ENCODE results near the gene ADISSP.

The ADISSP gene

DNA sequence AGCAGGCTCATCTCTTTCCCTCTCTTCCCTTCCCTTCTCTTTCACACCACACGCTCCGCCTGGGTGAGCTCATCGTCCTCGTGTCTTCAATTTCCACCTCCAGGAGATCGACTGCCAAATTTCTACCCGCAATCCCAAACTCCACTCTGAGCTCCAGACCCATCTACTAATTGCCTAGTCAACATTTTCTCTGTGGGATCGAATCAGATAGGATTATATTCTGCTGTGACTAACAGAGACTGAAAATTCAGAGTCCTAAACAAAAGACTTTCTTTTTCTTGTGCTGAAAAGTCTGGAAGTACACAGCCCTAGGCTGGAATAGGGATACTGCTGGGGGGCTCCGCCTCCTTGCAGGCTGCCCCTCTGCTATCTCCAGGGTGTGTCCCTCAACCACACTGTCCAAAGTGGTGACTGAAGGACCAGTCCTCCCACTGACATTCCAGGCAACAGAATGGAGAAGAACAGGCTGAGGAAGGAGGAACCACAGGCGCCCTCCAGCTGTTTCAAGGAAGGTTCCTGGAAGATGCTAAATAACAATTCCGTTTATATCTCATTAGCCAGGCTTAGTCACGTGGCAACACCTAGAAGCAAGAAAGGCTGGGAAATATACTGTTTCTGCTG lies 40.0 kb downstream of the ADISSP start:
- Histone ChIP-seq H3K79me2 (ENCODE audit: control insufficient read depth, insufficient read depth, low read length, poor library complexity) (no peaks in the 10 kb centered on the region), H3K9ac (ENCODE audit: low read length) (no peak overlapping the region), H3K4me3 (ENCODE audit: low read depth, low read length) (no peak overlapping the region), H3K27me3 (ENCODE audit: insufficient read depth, low read length) (peaks cover under 1% of the 10 kb centered on the region), H2BK5ac (ENCODE audit: low read depth, low read length, poor library complexity) (no peak overlapping the region), H4K12ac (ENCODE audit: low read depth, low read length) (no peak overlapping the region), H3K79me1 (ENCODE audit: low read length) (no peaks in the 10 kb centered on the region), H3K36me3 (ENCODE audit: control insufficient read depth in 1 of 2, insufficient read depth in 2 of 2, low read length in 2 of 2) (no peaks in the 10 kb centered on the region), H3K14ac (ENCODE audit: low read length) (no peak overlapping the region), H2BK120ac (ENCODE audit: insufficient read depth, low read length, poor library complexity) (no peak overlapping the region), H3K4me1 (ENCODE audit: control insufficient read depth in 1 of 2, insufficient read depth in 2 of 2, low read length in 2 of 2) (peaks cover 2 to 3% of the 10 kb centered on the region in 2 experiments), H2AFZ (ENCODE audit: insufficient read depth, low read length, poor library complexity) (no peak overlapping the region), H3K4me2 (ENCODE audit: low read length) (no peak overlapping the region), H2AK5ac (ENCODE audit: low read length) (no peak overlapping the region), H3K18ac (ENCODE audit: low read length) (no peak overlapping the region), H3K9me3 (ENCODE audit: insufficient read depth, low read depth, low read length) (peaks cover 2% of the 10 kb centered on the region), H4K8ac (ENCODE audit: low read depth, low read length) (no peak overlapping the region), H2BK12ac (ENCODE audit: low read length) (no peak overlapping the region), H4K91ac (ENCODE audit: low read depth, low read length) (no peak overlapping the region), H3K27ac (ENCODE audit: low read depth, low read length) (no peak overlapping the region), H3K4ac (ENCODE audit: low read depth, low read length) (no peak overlapping the region), H3K23ac (ENCODE audit: low read length) (no peak overlapping the region)
- whole genome bisulfite sequencing (ENCODE audit: extremely low coverage, insufficient coverage, insufficient read length) = no CpG with 5 or more reads among the region's 11 CpGs
- DNase-seq = peak in 1 of 2 donors; percentile 29

DNA sequence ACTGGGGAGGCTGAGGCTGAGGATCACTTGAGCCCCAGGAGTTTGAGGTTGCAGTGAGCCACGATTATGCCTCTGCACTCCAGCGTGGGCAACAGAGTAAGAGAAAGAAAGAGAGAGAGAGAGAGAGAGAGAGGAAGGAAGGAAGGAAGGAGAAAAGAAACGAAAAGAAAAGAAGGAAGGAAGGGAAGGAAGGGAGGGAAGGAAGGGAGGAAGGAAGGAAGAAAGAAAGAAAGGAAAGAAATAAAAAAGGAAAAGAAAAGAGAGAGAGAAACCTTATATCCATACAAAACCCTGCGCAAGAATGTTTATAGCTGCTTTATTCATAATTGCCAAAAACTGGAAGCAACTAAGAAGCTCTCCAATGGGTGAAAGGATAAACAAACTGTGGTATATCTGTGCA lies 43.2 kb downstream of the ADISSP start:
- Histone ChIP-seq H3K14ac (ENCODE audit: low read length) (no peak overlapping the region), H4K12ac (ENCODE audit: low read depth, low read length) (no peak overlapping the region), H2BK5ac (ENCODE audit: low read depth, low read length, poor library complexity) (no peak overlapping the region), H3K79me2 (ENCODE audit: control insufficient read depth, insufficient read depth, low read length, poor library complexity) (no peaks in the 10 kb centered on the region), H2AFZ (ENCODE audit: insufficient read depth, low read length, poor library complexity) (no peak overlapping the region), H3K4me3 (ENCODE audit: low read depth, low read length) (no peak overlapping the region), H4K91ac (ENCODE audit: low read depth, low read length) (no peak overlapping the region), H3K27ac (ENCODE audit: low read depth, low read length) (no peak overlapping the region), H3K23ac (ENCODE audit: low read length) (no peak overlapping the region), H2BK120ac (ENCODE audit: insufficient read depth, low read length, poor library complexity) (no peak overlapping the region), H3K18ac (ENCODE audit: low read length) (no peak overlapping the region), H4K8ac (ENCODE audit: low read depth, low read length) (no peak overlapping the region), H3K4me2 (ENCODE audit: low read length) (no peak overlapping the region), H3K79me1 (ENCODE audit: low read length) (no peaks in the 10 kb centered on the region), H3K9me3 (ENCODE audit: insufficient read depth, low read depth, low read length) (no peaks in the 10 kb centered on the region), H3K4ac (ENCODE audit: low read depth, low read length) (no peak overlapping the region), H3K27me3 (ENCODE audit: insufficient read depth, low read length) (no peaks in the 10 kb centered on the region), H3K4me1 (ENCODE audit: control insufficient read depth in 1 of 2, insufficient read depth in 2 of 2, low read length in 2 of 2) (peaks cover 2 to 3% of the 10 kb centered on the region in 2 experiments), H2AK5ac (ENCODE audit: low read length) (no peak overlapping the region), H2BK12ac (ENCODE audit: low read length) (no peak overlapping the region), H3K36me3 (ENCODE audit: control insufficient read depth in 1 of 2, insufficient read depth in 2 of 2, low read length in 2 of 2) (no peaks in the 10 kb centered on the region), H3K9ac (ENCODE audit: low read length) (no peak overlapping the region)
- no peak for DNase-seq
- WGBS (ENCODE audit: extremely low coverage, insufficient coverage, insufficient read length) = no CpG with 5 or more reads among the region's 4 CpGs

DNA sequence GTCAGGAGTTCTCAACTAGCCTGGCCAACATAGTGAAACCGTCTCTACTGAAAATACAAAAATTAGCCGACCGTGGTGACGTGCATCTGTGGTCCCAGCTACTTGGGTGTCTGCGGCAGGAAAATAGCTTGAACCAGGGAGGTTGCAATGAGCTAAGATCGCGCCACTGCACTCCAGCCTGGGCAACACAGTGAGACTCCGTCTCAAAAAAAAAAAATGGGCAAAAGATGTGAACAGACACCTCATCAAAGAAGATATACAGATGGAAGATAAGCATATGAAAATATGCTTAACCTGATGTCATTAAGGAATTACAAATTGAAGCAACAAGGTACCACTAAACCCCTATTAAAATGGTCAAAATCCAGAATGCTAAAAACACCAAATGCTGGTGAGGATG lies 44.3 kb downstream of the ADISSP start:
- H3K18ac ChIP-seq (ENCODE audit: low read length) = no peak overlapping the region
- H3K14ac ChIP-seq (ENCODE audit: low read length) = no peak overlapping the region
- no peak overlapping the region for H2BK5ac ChIP-seq (ENCODE audit: low read depth, low read length, poor library complexity)
- no peak overlapping the region for H4K91ac ChIP-seq (ENCODE audit: low read depth, low read length)
- no peak overlapping the region for H3K23ac ChIP-seq (ENCODE audit: low read length)
- H2BK12ac ChIP-seq (ENCODE audit: low read length) = no peak overlapping the region
- no peak overlapping the region for H2BK120ac ChIP-seq (ENCODE audit: insufficient read depth, low read length, poor library complexity)
- H3K79me1 ChIP-seq (ENCODE audit: low read length) = no peaks in the 10 kb centered on the region
- no peak overlapping the region for H4K12ac ChIP-seq (ENCODE audit: low read depth, low read length)
- H3K9ac ChIP-seq (ENCODE audit: low read length) = no peak overlapping the region
- no peaks in the 10 kb centered on the region for H3K79me2 ChIP-seq (ENCODE audit: control insufficient read depth, insufficient read depth, low read length, poor library complexity)
- no peak overlapping the region for H2AK5ac ChIP-seq (ENCODE audit: low read length)
- H3K27ac ChIP-seq (ENCODE audit: low read depth, low read length) = no peak overlapping the region
- H3K4ac ChIP-seq (ENCODE audit: low read depth, low read length) = no peak overlapping the region
- H3K27me3 ChIP-seq (ENCODE audit: insufficient read depth, low read length) = no peaks in the 10 kb centered on the region
- H3K4me2 ChIP-seq (ENCODE audit: low read length) = no peak overlapping the region
- no peaks in the 10 kb centered on the region for H3K9me3 ChIP-seq (ENCODE audit: insufficient read depth, low read depth, low read length)
- H3K36me3 ChIP-seq (ENCODE audit: control insufficient read depth in 1 of 2, insufficient read depth in 2 of 2, low read length in 2 of 2) = no peaks in the 10 kb centered on the region
- WGBS (ENCODE audit: extremely low coverage, insufficient coverage, insufficient read length) = no CpG with 5 or more reads among the region's 8 CpGs
- no peak overlapping the region for H2AFZ ChIP-seq (ENCODE audit: insufficient read depth, low read length, poor library complexity)
- peaks cover 0 to 3% of the 10 kb centered on the region in 2 experiments for H3K4me1 ChIP-seq (ENCODE audit: control insufficient read depth in 1 of 2, insufficient read depth in 2 of 2, low read length in 2 of 2)
- no peak for DNase-seq
- H3K4me3 ChIP-seq (ENCODE audit: low read depth, low read length) = no peak overlapping the region
- no peak overlapping the region for H4K8ac ChIP-seq (ENCODE audit: low read depth, low read length)

DNA sequence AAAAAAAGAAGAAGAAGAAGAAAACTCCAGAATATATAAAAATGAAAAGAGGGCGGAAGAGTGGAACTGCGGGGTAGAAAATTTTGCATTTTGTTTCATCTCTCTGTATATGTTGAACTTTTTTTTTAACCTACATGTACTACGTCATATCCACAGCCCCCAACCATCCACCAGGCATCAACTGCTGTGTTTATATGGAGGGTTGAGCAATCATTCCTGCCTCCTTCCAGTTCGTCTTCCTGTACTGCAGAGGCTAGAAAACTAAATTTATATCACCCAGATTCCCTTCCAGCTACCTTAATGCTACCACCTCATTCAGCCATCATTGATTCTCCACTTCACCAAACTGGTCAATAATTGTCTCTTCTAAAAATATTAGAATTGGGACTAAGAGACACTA lies 45.6 kb downstream of the ADISSP start:
- H3K27me3 ChIP-seq (ENCODE audit: insufficient read depth, low read length) = no peaks in the 10 kb centered on the region
- H3K79me2 ChIP-seq (ENCODE audit: control insufficient read depth, insufficient read depth, low read length, poor library complexity) = no peaks in the 10 kb centered on the region
- no peaks in the 10 kb centered on the region for H3K36me3 ChIP-seq (ENCODE audit: control insufficient read depth in 1 of 2, insufficient read depth in 2 of 2, low read length in 2 of 2)

More for the DNA sequence above, 45.6 kb downstream of the ADISSP start:
- no peak overlapping the region for H4K91ac ChIP-seq (ENCODE audit: low read depth, low read length)
- H2BK120ac ChIP-seq (ENCODE audit: insufficient read depth, low read length, poor library complexity) = no peak overlapping the region
- H2BK12ac ChIP-seq (ENCODE audit: low read length) = no peak overlapping the region
- no peak overlapping the region for H3K4me2 ChIP-seq (ENCODE audit: low read length)
- H3K27ac ChIP-seq (ENCODE audit: low read depth, low read length) = no peak overlapping the region
- H3K4me1 ChIP-seq (ENCODE audit: control insufficient read depth in 1 of 2, insufficient read depth in 2 of 2, low read length in 2 of 2) = no peaks in the 10 kb centered on the region
- no peak overlapping the region for H4K12ac ChIP-seq (ENCODE audit: low read depth, low read length)
- no peak overlapping the region for H4K8ac ChIP-seq (ENCODE audit: low read depth, low read length)
- H3K9ac ChIP-seq (ENCODE audit: low read length) = no peak overlapping the region
- no peak overlapping the region for H2BK5ac ChIP-seq (ENCODE audit: low read depth, low read length, poor library complexity)
- H3K4me3 ChIP-seq (ENCODE audit: low read depth, low read length) = no peak overlapping the region
- H3K23ac ChIP-seq (ENCODE audit: low read length) = no peak overlapping the region
- no peak overlapping the region for H3K18ac ChIP-seq (ENCODE audit: low read length)
- no peaks in the 10 kb centered on the region for H3K79me1 ChIP-seq (ENCODE audit: low read length)
- no peak overlapping the region for H3K14ac ChIP-seq (ENCODE audit: low read length)
- DNase-seq = no peak
- no peak overlapping the region for H3K4ac ChIP-seq (ENCODE audit: low read depth, low read length)
- WGBS (ENCODE audit: extremely low coverage, insufficient coverage, insufficient read length) = no CpG with 5 or more reads among the region's 4 CpGs
- H2AFZ ChIP-seq (ENCODE audit: insufficient read depth, low read length, poor library complexity) = no peak overlapping the region
- H3K9me3 ChIP-seq (ENCODE audit: insufficient read depth, low read depth, low read length) = no peaks in the 10 kb centered on the region
- no peak overlapping the region for H2AK5ac ChIP-seq (ENCODE audit: low read length)

All from trophoblast cell (in vitro differentiated cells and primary cell).